HG03045 (cell line): ENCODE results near the gene POLG2.
"Not testable (repeated sequence)": the region's sequence is repeated elsewhere in the genome, so short reads cannot be mapped to it uniquely, and the experiment has no call there.

Experiments
- ATAC-seq: cut with Tn5 transposase; IDR thresholded peaks from one replicate; pipeline ENCODE4 v1.9.1; 2021; ENCODE audit warnings: mild to moderate bottlenecking, moderate library complexity; ENCODE audit not compliant: unreplicated experiment

The POLG2 gene

GRCh38 chr17:64491034-64491860 is 5.6 kb downstream of the POLG2 start:
- ATAC-seq, result no peak

- ATAC-seq, result no peak
Observed at GRCh38 chr17:64488301-64488700, 8.6 kb downstream of the POLG2 start.

- ATAC-seq, result no peak
Observed at GRCh38 chr17:64484380-64484779, 12.5 kb downstream of the POLG2 start.

- ATAC-seq, result no peak
Observed at GRCh38 chr17:64480951-64481350, 15.9 kb downstream of the POLG2 start.

- ATAC-seq, result no peak
Observed at GRCh38 chr17:64477849-64478248, 19.0 kb downstream of the POLG2 start.

- no peak for ATAC-seq
Observed at GRCh38 chr17:64472564-64472963, 24.3 kb downstream of the POLG2 start.

GRCh38 chr17:64471440-64471839 is 25.4 kb downstream of the POLG2 start:
- ATAC-seq, result no peak

GRCh38 chr17:64470625-64471024 is 26.2 kb downstream of the POLG2 start:
- no peak for ATAC-seq

GRCh38 chr17:64466834-64467233 is 30.0 kb downstream of the POLG2 start:
- not testable (repeated sequence) for ATAC-seq

GRCh38 chr17:64466019-64466735 is 30.7 kb downstream of the POLG2 start:
- no peak for ATAC-seq

GRCh38 chr17:64461788-64462187 is 35.1 kb downstream of the POLG2 start:
- ATAC-seq, result no peak

- ATAC-seq, result no peak
Observed at GRCh38 chr17:64460955-64461354, 35.9 kb downstream of the POLG2 start.

GRCh38 chr17:64459818-64460217 is 37.0 kb downstream of the POLG2 start:
- ATAC-seq, result not testable (repeated sequence)

- ATAC-seq, result no peak
Observed at GRCh38 chr17:64459284-64459747, 37.5 kb downstream of the POLG2 start.

GRCh38 chr17:64458756-64459155 is 38.1 kb downstream of the POLG2 start:
- no peak for ATAC-seq

GRCh38 chr17:64457156-64457555 is 39.7 kb downstream of the POLG2 start:
- no peak for ATAC-seq

GRCh38 chr17:64455993-64456885 is 40.6 kb downstream of the POLG2 start:
- ATAC-seq, result no peak

GRCh38 chr17:64449545-64449944 is 47.3 kb downstream of the POLG2 start:
- ATAC-seq, result no peak

- no peak for ATAC-seq
Observed at GRCh38 chr17:64448665-64449512, 48.0 kb downstream of the POLG2 start, which contains the start of gene MILR1. Gene MILR1 (plus strand): TSS chr17:64449115. CDS start chr17:64449169, 54 bp downstream.

GRCh38 chr17:64447526-64447925 is 49.3 kb downstream of the POLG2 start:
- no peak for ATAC-seq
